ENCODE data around the gene STK39. TPM values are rescaled to one million over a fixed set of nuclear protein-coding genes. Genes with fewer than 3 reads are reported as not detected.

STK39 gene
- total RNA-seq, 1 donor from 2014 or later, result 15.7 TPM

DNA sequence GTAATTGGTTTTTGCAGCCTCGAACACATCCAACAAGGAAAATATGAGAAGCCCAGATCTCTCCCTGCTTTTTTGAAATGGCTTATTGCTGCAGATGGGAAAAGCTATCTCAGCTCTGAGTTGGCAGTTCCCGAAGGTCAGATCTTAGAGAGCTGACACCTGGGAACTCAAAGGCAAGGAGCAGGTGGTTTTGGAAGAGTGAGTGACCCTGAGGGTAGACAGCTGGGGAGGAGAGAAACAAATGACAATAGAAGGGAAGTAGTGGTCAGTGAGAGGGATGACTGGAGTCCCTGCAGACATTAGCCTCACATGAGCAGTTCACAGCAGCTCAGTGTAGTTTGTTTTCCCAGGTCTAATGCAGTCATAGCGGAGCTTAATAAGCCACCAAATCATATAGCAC lies 317.9 kb downstream of the STK39 start:
- H3K27me3 ChIP-seq (ENCODE audit: control insufficient read depth in 3 of 3, insufficient read depth in 3 of 3, low read length in 3 of 3), result no peaks in the 10 kb centered on the region
- no peak overlapping the region for H3K27ac ChIP-seq (ENCODE audit: low read depth, low read length)
- no peaks in the 10 kb centered on the region for H3K36me3 ChIP-seq (ENCODE audit: control insufficient read depth in 3 of 3, insufficient read depth in 3 of 3, low read length in 3 of 3)
- no peaks in the 10 kb centered on the region for H3K9me3 ChIP-seq (ENCODE audit: control insufficient read depth in 3 of 3, low read length in 3 of 3)
- no peak overlapping the region for H3K9ac ChIP-seq (ENCODE audit: low read depth in 1 of 3, low read length in 3 of 3)
- H3K4me1 ChIP-seq (ENCODE audit: control insufficient read depth in 3 of 3, insufficient read depth in 3 of 3, low read length in 3 of 3), result no peaks in the 10 kb centered on the region
- no peak overlapping the region for H3K4me3 ChIP-seq (ENCODE audit: low read length in 3 of 3)

- Histone ChIP-seq H3K27ac (ENCODE audit: low read depth, low read length) (no peak overlapping the region), H3K9me3 (ENCODE audit: control insufficient read depth in 3 of 3, low read length in 3 of 3) (no peaks in the 10 kb centered on the region), H3K9ac (ENCODE audit: low read depth in 1 of 3, low read length in 3 of 3) (no peak overlapping the region), H3K27me3 (ENCODE audit: control insufficient read depth in 3 of 3, insufficient read depth in 3 of 3, low read length in 3 of 3) (no peaks in the 10 kb centered on the region), H3K36me3 (ENCODE audit: control insufficient read depth in 3 of 3, insufficient read depth in 3 of 3, low read length in 3 of 3) (no peaks in the 10 kb centered on the region), H3K4me3 (ENCODE audit: low read length in 3 of 3) (no peak overlapping the region), H3K4me1 (ENCODE audit: control insufficient read depth in 3 of 3, insufficient read depth in 3 of 3, low read length in 3 of 3) (no peaks in the 10 kb centered on the region)
Observed at GRCh38 chr2:167928434-167928833, 319.0 kb downstream of the STK39 start.

GRCh38 chr2:167925758-167926157 lies 321.6 kb downstream of the STK39 start:
- Histone ChIP-seq H3K4me3 (ENCODE audit: low read length in 3 of 3) (no peak overlapping the region), H3K9ac (ENCODE audit: low read depth in 1 of 3, low read length in 3 of 3) (no peak overlapping the region), H3K36me3 (ENCODE audit: control insufficient read depth in 3 of 3, insufficient read depth in 3 of 3, low read length in 3 of 3) (no peaks in the 10 kb centered on the region), H3K27me3 (ENCODE audit: control insufficient read depth in 3 of 3, insufficient read depth in 3 of 3, low read length in 3 of 3) (no peaks in the 10 kb centered on the region), H3K27ac (ENCODE audit: low read depth, low read length) (no peak overlapping the region), H3K9me3 (ENCODE audit: control insufficient read depth in 3 of 3, low read length in 3 of 3) (no peaks in the 10 kb centered on the region), H3K4me1 (ENCODE audit: control insufficient read depth in 3 of 3, insufficient read depth in 3 of 3, low read length in 3 of 3) (no peaks in the 10 kb centered on the region)

- Histone ChIP-seq H3K4me1 (ENCODE audit: control insufficient read depth in 3 of 3, insufficient read depth in 3 of 3, low read length in 3 of 3) (no peaks in the 10 kb centered on the region), H3K9ac (ENCODE audit: low read depth in 1 of 3, low read length in 3 of 3) (no peak overlapping the region), H3K36me3 (ENCODE audit: control insufficient read depth in 3 of 3, insufficient read depth in 3 of 3, low read length in 3 of 3) (no peaks in the 10 kb centered on the region), H3K9me3 (ENCODE audit: control insufficient read depth in 3 of 3, low read length in 3 of 3) (no peaks in the 10 kb centered on the region), H3K27ac (ENCODE audit: low read depth, low read length) (no peak overlapping the region), H3K4me3 (ENCODE audit: low read length in 3 of 3) (no peak overlapping the region), H3K27me3 (ENCODE audit: control insufficient read depth in 3 of 3, insufficient read depth in 3 of 3, low read length in 3 of 3) (no peaks in the 10 kb centered on the region)
Observed at GRCh38 chr2:167924556-167924955, 322.8 kb downstream of the STK39 start.

GRCh38 chr2:167916756-167917155 lies 330.6 kb downstream of the STK39 start:
- Histone ChIP-seq H3K4me3 (ENCODE audit: low read length in 3 of 3) (no peak overlapping the region), H3K9ac (ENCODE audit: low read depth in 1 of 3, low read length in 3 of 3) (no peak overlapping the region), H3K36me3 (ENCODE audit: control insufficient read depth in 3 of 3, insufficient read depth in 3 of 3, low read length in 3 of 3) (no peaks in the 10 kb centered on the region), H3K27me3 (ENCODE audit: control insufficient read depth in 3 of 3, insufficient read depth in 3 of 3, low read length in 3 of 3) (no peaks in the 10 kb centered on the region), H3K4me1 (ENCODE audit: control insufficient read depth in 3 of 3, insufficient read depth in 3 of 3, low read length in 3 of 3) (no peaks in the 10 kb centered on the region), H3K9me3 (ENCODE audit: control insufficient read depth in 3 of 3, low read length in 3 of 3) (no peaks in the 10 kb centered on the region), H3K27ac (ENCODE audit: low read depth, low read length) (no peak overlapping the region)

GRCh38 chr2:167914969-167915368 lies 332.4 kb downstream of the STK39 start:
- H3K27ac ChIP-seq (ENCODE audit: low read depth, low read length), result no peak overlapping the region
- no peaks in the 10 kb centered on the region for H3K27me3 ChIP-seq (ENCODE audit: control insufficient read depth in 3 of 3, insufficient read depth in 3 of 3, low read length in 3 of 3)
- H3K4me1 ChIP-seq (ENCODE audit: control insufficient read depth in 3 of 3, insufficient read depth in 3 of 3, low read length in 3 of 3), result no peaks in the 10 kb centered on the region
- no peaks in the 10 kb centered on the region for H3K9me3 ChIP-seq (ENCODE audit: control insufficient read depth in 3 of 3, low read length in 3 of 3)
- no peak overlapping the region for H3K4me3 ChIP-seq (ENCODE audit: low read length in 3 of 3)
- H3K36me3 ChIP-seq (ENCODE audit: control insufficient read depth in 3 of 3, insufficient read depth in 3 of 3, low read length in 3 of 3), result no peaks in the 10 kb centered on the region
- no peak overlapping the region for H3K9ac ChIP-seq (ENCODE audit: low read depth in 1 of 3, low read length in 3 of 3)

DNA sequence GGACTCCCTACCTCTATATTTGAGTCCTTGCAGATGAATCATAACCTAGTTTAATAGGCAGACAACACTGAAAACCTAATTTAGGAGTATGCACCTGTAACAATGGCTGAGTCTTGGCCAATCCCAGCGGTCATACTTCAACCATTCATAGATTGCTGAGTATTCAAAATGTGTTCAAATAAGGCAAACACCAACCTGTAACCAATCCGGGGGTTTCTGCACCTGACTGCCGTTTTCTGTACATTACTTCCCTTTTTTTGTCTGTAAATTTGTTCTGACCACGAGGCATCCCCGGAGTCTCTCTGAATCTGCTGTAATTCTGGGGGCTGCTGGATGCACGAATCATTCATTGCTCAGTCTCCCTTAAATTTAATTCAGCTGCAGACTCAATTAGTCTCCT lies 338.6 kb downstream of the STK39 start:
- Histone ChIP-seq H3K4me1 (ENCODE audit: control insufficient read depth in 3 of 3, insufficient read depth in 3 of 3, low read length in 3 of 3) (no peaks in the 10 kb centered on the region), H3K9ac (ENCODE audit: low read depth in 1 of 3, low read length in 3 of 3) (no peak overlapping the region), H3K4me3 (ENCODE audit: low read length in 3 of 3) (no peak overlapping the region), H3K36me3 (ENCODE audit: control insufficient read depth in 3 of 3, insufficient read depth in 3 of 3, low read length in 3 of 3) (no peaks in the 10 kb centered on the region), H3K9me3 (ENCODE audit: control insufficient read depth in 3 of 3, low read length in 3 of 3) (no peaks in the 10 kb centered on the region), H3K27me3 (ENCODE audit: control insufficient read depth in 3 of 3, insufficient read depth in 3 of 3, low read length in 3 of 3) (no peaks in the 10 kb centered on the region), H3K27ac (ENCODE audit: low read depth, low read length) (no peak overlapping the region)

DNA sequence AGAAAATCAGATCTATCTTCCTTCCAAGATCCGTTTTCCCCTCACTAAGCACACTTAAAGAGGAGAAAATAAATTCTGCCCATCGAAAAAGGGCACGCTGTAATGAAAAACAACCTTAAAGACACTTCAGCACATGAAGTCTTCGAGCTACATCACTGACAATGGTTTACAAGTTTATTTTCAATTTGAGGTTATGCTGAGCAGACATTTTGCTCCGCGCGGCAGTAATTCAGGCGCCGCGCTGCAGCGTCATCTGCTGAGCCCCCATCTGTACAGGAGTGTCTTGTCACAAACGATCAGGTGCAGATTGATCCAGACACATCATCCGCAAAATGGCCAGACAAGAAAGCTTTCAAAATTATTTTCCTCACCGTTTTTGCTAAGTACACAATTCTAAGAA lies 341.7 kb downstream of the STK39 start:
- Histone ChIP-seq H3K4me1 (ENCODE audit: control insufficient read depth in 3 of 3, insufficient read depth in 3 of 3, low read length in 3 of 3) (no peaks in the 10 kb centered on the region), H3K36me3 (ENCODE audit: control insufficient read depth in 3 of 3, insufficient read depth in 3 of 3, low read length in 3 of 3) (no peaks in the 10 kb centered on the region), H3K4me3 (ENCODE audit: low read length in 3 of 3) (no peak overlapping the region), H3K9me3 (ENCODE audit: control insufficient read depth in 3 of 3, low read length in 3 of 3) (no peaks in the 10 kb centered on the region), H3K27me3 (ENCODE audit: control insufficient read depth in 3 of 3, insufficient read depth in 3 of 3, low read length in 3 of 3) (no peaks in the 10 kb centered on the region), H3K27ac (ENCODE audit: low read depth, low read length) (no peak overlapping the region), H3K9ac (ENCODE audit: low read depth in 1 of 3, low read length in 3 of 3) (no peak overlapping the region)

Small RNA genes lying within 50 kb of the gene (small RNA-seq; reads per million reads assigned to genes)
- gene AC067940.1, result 0.07 reads per million

Other genes starting within 250 kb of the STK39 start
- 30.8 TPM for gene CERS6, start 208.7 kb upstream of the STK39 start, total RNA-seq